Lower leg skin (tissue), 4 donors: ENCODE results near the gene NFIA. TPM values are rescaled to one million over a fixed set of nuclear protein-coding genes. Genes with fewer than 3 reads are reported as not detected.
"Not testable (repeated sequence)": the region's sequence is repeated elsewhere in the genome, so short reads cannot be mapped to it uniquely, and the experiment has no call there.

Experiments
- DNase-seq, 2 donors: peaks; one replicate each; pipeline ENCODE4 v3.0.0-alpha.2; 2019; ENCODE audit warnings: low spot score in 2 of 2
- H3K4me3 ChIP-seq: fragments of 200-600 bp; sonication (generic); 2 replicates; pipeline ENCODE4 v1.5.1; 2017; ENCODE audit warnings: mild to moderate bottlenecking, low read depth; ENCODE audit not compliant: poor library complexity, severe bottlenecking
- POLR2A ChIP-seq, 2 donors: fragments of 450-650 bp; IDR thresholded peaks; one replicate each; pipeline ENCODE4 v1.6.1; 2016 to 2017; ENCODE audit warnings: antibody characterized with exemption in 2 of 2, mild to moderate bottlenecking in 1 of 2, moderate library complexity in 1 of 2
- WGBS, 2 donors: methylation state at CpG; one replicate each; pipeline ENCODE4 v1.1.5; 2018; 5-methylcytosine and 5-hydroxymethylcytosine counted together
- intact Hi-C: fragments of 100-400 bp; cut with DNase I; formaldehyde crosslinking; loops from one replicate; pipeline ENCODE4 v1.15.0; 2023; ENCODE audit warnings: low total_unique reads
- total RNA-seq, 4 donors: library from RNA; depleted of rRNA; stranded (reverse); fragments of >200 nt; gene quantifications; one replicate each; pipeline ENCODE4 v1.1.0, GENCODE V29; 2016
- TF ChIP-seq, protein P1 (sequence below), 3 donors: fragments of 450-650 bp; IDR thresholded peaks; one replicate each; pipeline ENCODE4 v1.5.1; 2016; ENCODE audit warnings: antibody characterized with exemption in 3 of 3, mild to moderate bottlenecking in 3 of 3, moderate library complexity in 2 of 3

Gene NFIA
- total RNA-seq, 4 donors from 2014 or later = 26.0 to 32.5 (median 30.3) TPM

DNA sequence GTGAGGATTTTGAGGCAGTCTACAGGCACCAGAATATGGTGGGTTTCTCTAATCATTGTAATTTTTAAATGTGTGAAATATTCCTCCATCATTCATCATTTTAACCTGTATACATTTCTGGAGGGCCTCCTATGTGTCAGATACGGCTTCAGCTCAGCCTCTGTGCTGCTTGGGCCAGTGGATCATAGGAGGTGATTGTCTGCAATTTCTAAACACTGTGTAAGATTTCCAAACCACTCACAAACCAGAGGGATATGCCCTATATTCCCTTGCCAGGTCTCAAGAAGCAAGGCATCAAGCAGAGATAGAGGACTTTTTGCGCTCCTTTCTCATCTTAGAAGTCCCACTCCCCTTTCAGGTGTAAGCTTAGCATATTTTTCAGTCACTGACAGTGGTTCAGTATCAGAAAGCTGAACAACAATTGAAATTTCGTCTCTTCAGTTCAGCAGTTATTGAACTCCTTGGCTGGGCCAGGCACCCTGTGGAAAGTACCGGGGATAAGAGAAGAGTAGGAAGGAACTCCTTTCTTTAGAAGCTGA, 190.9 kb downstream of the NFIA start:
- H3K4me3 ChIP-seq = no peak overlapping the region
- TF ChIP-seq POLR2A (IDR thresholded peaks at IDR 0.05) = no peak
- TF ChIP-seq, protein P1, sequence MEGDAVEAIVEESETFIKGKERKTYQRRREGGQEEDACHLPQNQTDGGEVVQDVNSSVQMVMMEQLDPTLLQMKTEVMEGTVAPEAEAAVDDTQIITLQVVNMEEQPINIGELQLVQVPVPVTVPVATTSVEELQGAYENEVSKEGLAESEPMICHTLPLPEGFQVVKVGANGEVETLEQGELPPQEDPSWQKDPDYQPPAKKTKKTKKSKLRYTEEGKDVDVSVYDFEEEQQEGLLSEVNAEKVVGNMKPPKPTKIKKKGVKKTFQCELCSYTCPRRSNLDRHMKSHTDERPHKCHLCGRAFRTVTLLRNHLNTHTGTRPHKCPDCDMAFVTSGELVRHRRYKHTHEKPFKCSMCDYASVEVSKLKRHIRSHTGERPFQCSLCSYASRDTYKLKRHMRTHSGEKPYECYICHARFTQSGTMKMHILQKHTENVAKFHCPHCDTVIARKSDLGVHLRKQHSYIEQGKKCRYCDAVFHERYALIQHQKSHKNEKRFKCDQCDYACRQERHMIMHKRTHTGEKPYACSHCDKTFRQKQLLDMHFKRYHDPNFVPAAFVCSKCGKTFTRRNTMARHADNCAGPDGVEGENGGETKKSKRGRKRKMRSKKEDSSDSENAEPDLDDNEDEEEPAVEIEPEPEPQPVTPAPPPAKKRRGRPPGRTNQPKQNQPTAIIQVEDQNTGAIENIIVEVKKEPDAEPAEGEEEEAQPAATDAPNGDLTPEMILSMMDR (IDR thresholded peaks at IDR 0.05) = no peak
- 91% methylated on average over 4 of the region's 4 CpGs for WGBS, 2 donors
- no peak for DNase-seq
- intact Hi-C loops = no loop called here

DNA sequence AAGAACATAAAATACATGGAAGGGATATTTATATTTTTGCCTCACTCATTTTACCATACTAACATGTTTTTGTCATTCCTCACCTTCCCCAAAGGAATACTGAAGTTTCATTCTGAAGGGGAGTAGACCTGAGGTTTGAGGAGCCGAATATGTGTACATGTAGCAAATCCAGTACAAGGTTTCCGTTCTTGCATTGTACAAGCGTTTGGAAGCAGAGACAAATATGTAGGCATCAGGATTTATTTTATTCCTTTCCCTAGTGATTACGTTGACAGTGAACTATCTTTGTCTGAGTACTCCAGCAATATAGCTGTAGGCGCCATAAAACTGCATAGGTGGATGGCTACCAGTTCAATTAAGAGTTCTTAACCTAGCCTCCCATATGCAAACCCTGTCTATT, 191.5 kb downstream of the NFIA start:
- no peak for DNase-seq
- WGBS, 2 donors = 95 to 98% methylated on average over 5 of the region's 5 CpGs
- H3K4me3 ChIP-seq = no peak overlapping the region
- TF ChIP-seq, protein P1 (IDR thresholded peaks at IDR 0.05) = no peak
- TF ChIP-seq POLR2A (IDR thresholded peaks at IDR 0.05) = no peak
- intact Hi-C loops = no loop called here

DNA sequence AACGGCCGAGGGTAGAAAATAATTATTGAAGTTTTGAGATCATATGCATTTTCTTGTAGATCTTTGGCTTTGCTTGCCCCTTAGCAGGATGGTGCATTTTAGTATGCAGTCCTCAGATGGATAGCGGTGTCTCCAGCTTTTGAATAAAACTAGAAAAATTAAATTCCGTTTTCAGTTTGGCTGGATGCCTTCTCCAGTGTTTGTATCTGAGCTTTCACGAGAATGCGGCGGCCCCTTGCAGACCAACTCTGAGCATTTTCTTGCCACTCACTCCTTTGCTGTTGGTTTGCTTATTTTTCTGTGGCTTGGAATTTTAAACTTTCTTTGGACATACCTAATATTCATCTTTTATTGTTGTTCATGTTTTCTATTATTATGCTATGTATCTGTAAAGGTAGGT, 192.6 kb downstream of the NFIA start:
- TF ChIP-seq, protein P1 (IDR thresholded peaks at IDR 0.05) = no peak
- no peak for TF ChIP-seq POLR2A (IDR thresholded peaks at IDR 0.05)
- 86% methylated on average over 7 of the region's 7 CpGs for WGBS, 2 donors
- no peak for DNase-seq
- H3K4me3 ChIP-seq = no peak overlapping the region
- intact Hi-C loops = no loop called here

DNA sequence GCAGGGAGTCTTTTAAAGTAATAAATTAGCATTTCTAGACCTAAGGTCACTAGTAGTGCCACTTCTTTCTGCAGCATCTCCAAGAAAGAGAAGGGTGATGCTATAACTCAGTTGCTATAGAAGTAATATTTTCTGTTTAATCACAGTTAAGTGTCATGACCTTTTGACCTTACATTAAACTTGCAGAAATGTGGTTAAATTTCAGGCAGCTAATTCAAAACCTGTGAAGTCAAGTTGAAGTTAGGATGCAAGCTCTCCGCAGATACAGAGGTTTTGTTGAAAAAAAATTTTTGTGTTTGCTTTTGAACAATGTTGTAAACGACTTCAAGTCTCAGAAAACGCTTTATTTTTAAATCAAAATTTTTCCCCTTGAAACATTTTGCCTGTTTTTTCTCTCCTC, 193.9 kb downstream of the NFIA start:
- WGBS, 2 donors = 84 to 92% methylated on average over 3 of the region's 3 CpGs
- no peak for DNase-seq
- no peak overlapping the region for H3K4me3 ChIP-seq
- TF ChIP-seq POLR2A (IDR thresholded peaks at IDR 0.05) = no peak
- TF ChIP-seq, protein P1 (IDR thresholded peaks at IDR 0.05) = no peak
- intact Hi-C loops = no loop called here

DNA sequence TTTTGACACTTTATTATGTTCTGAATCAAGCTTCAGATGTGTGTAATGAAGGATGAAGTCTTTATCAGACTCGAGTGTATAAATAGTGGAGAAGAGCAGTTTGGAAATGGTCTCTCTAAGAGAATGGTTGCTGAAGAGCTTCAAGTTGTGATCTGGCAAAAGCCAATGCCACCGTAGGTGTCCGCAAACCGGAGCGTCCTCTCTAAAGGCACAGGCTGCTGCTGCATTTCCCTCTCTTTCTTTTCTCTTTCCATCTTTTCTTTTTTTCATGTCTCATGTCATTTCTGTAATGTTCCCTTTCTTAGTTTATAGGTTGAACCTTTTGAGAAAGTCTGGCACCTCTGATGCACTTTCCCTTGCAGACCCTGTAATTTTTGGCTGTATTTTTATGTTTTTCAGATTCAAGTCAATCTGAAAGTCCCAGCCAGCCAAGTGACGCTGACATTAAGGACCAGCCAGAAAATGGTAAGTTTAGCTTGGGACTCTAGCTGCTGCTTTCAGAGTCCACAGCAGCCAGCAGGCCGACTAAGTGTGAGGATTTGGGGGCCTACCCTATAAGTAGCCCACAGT, 194.8 kb downstream of the NFIA start:
- H3K4me3 ChIP-seq = no peak overlapping the region
- WGBS, 2 donors = 63 to 71% methylated on average over 7 of the region's 7 CpGs
- no peak for DNase-seq
- intact Hi-C loops = no loop called here
- TF ChIP-seq, protein P1 (IDR thresholded peaks at IDR 0.05) = no peak
- no peak for TF ChIP-seq POLR2A (IDR thresholded peaks at IDR 0.05)

DNA sequence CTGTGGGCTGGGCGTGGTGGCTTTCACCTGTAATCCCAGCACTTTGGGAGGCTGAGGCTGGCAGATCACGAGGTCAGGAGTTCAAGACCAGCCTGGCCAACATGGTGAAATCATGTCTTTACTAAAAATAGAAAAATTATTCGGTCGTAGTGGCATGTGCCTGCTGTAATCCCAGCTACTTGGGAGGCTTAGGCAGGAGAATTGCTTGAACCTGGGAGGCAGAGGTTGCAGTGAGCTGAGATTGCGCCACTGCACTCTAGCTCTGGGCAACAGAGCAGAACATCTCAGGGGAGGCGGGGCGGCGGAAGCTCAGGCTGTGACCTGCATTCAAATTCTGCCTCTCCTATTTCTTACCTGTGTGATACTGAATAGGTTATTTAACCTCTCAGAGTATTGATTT, 196.1 kb downstream of the NFIA start:
- intact Hi-C loops, DNase-seq, H3K4me3 ChIP-seq: not testable (repeated sequence)
- 88 to 90% methylated on average over 8 of the region's 8 CpGs for WGBS, 2 donors
